MM.1S (cell line): ENCODE results near the gene ACTR3.

Experiments used
- DNase-seq: peaks from one replicate; pipeline ENCODE4 v3.0.0-alpha.2; 2015
- H2AFZ ChIP-seq: fragments of 300-600 bp; sonication (generic); 2 replicates; pipeline ENCODE4 v1.6.0; 2016; ENCODE audit warnings: antibody characterized with exemption, low read length
- H3F3A ChIP-seq: fragments of 300-600 bp; sonication (generic); 2 replicates; pipeline ENCODE4 v1.6.1; 2016; ENCODE audit warnings: mild to moderate bottlenecking, antibody characterized with exemption, low read length, moderate library complexity, mixed read lengths; ENCODE audit not compliant: insufficient read depth
- H3K27ac ChIP-seq: fragments of 300-600 bp; sonication (generic); 2 replicates; pipeline ENCODE4 v1.5.1; 2016; ENCODE audit warnings: mild to moderate bottlenecking, low read length
- H3K27me3 ChIP-seq: fragments of 300-600 bp; sonication (generic); replicated peaks from 2 replicates; pipeline ENCODE4 v1.6.0; 2016; ENCODE audit warnings: low read length; ENCODE audit not compliant: insufficient read depth
- H3K36me3 ChIP-seq: fragments of 300-600 bp; sonication (generic); replicated peaks from 2 replicates; pipeline ENCODE4 v1.6.1; 2016; ENCODE audit warnings: mild to moderate bottlenecking, low read length, mixed read lengths; ENCODE audit not compliant: insufficient read depth
- H3K4me1 ChIP-seq: fragments of 300-600 bp; sonication (generic); 2 replicates; pipeline ENCODE4 v1.6.1; 2016; ENCODE audit warnings: low read length, mixed read lengths
- H3K4me2 ChIP-seq: fragments of 300-600 bp; sonication (generic); 2 replicates; pipeline ENCODE4 v1.6.0; 2016; ENCODE audit warnings: low read depth, low read length
- H3K4me3 ChIP-seq: fragments of 300-600 bp; sonication (generic); 2 replicates; pipeline ENCODE4 v1.5.1; 2016; ENCODE audit warnings: low read length, mixed read lengths
- H3K79me2 ChIP-seq: fragments of 300-600 bp; sonication (generic); 2 replicates; pipeline ENCODE4 v1.6.1; 2016; ENCODE audit warnings: mixed run types, low read length, mixed read lengths
- H3K9ac ChIP-seq: fragments of 300-600 bp; sonication (generic); 2 replicates; pipeline ENCODE4 v1.6.1; 2016; ENCODE audit warnings: low read length, mixed read lengths
- H3K9me2 ChIP-seq: fragments of 300-600 bp; sonication (generic); replicated peaks from 2 replicates; pipeline ENCODE4 v1.6.1; 2016; ENCODE audit warnings: mild to moderate bottlenecking, low read length, mixed read lengths; ENCODE audit not compliant: insufficient read depth
- H3K9me3 ChIP-seq: fragments of 300-600 bp; sonication (generic); replicated peaks from 2 replicates; pipeline ENCODE4 v1.6.1; 2016; ENCODE audit warnings: mild to moderate bottlenecking, low read length, mixed read lengths; ENCODE audit not compliant: insufficient read depth
- H4K20me1 ChIP-seq: fragments of 300-600 bp; sonication (generic); 2 replicates; pipeline ENCODE4 v1.6.1; 2016; ENCODE audit warnings: mild to moderate bottlenecking, low read length, moderate library complexity, mixed read lengths; ENCODE audit not compliant: insufficient read depth
- EZH2 ChIP-seq: fragments of 300-600 bp; sonication (generic); optimal IDR thresholded peaks from 2 replicates; pipeline ENCODE3; 2017; ENCODE audit warnings: low read depth, mild to moderate bottlenecking, antibody characterized with exemption, low read length, mixed read lengths
- EZH2phosphoT487 ChIP-seq: fragments of 300-600 bp; sonication (generic); IDR thresholded peaks from 2 replicates; pipeline ENCODE4 v1.6.1; 2018; ENCODE audit warnings: antibody characterized with exemption, low read length
- TF ChIP-seq, protein P1 (sequence below): fragments of 300-600 bp; sonication (generic); IDR thresholded peaks from 2 replicates; pipeline ENCODE4 v1.5.1; 2016; ENCODE audit warnings: antibody characterized with exemption, low read length, mixed read lengths

Gene ACTR3

DNA sequence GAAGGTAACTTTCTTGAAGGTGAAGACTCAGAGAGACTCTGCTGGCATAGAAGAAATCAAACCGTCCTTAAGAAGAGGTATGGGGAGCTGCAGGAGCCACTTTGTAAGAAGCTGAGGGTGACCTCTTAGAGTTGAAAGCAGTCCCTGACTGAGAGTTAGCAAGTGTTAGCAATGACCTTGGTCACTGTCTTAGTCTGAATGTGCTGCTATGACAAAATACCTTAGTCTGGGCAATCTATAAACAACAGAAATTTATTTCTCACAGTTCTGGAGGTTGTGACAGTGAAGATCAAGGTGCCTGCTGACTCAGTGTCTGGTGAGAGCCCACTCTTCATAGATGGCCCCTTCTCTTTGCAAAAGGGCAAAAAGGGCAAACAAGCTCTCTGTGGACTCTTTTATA is 35.7 kb upstream of the ACTR3 start:
- TF ChIP-seq, protein P1, sequence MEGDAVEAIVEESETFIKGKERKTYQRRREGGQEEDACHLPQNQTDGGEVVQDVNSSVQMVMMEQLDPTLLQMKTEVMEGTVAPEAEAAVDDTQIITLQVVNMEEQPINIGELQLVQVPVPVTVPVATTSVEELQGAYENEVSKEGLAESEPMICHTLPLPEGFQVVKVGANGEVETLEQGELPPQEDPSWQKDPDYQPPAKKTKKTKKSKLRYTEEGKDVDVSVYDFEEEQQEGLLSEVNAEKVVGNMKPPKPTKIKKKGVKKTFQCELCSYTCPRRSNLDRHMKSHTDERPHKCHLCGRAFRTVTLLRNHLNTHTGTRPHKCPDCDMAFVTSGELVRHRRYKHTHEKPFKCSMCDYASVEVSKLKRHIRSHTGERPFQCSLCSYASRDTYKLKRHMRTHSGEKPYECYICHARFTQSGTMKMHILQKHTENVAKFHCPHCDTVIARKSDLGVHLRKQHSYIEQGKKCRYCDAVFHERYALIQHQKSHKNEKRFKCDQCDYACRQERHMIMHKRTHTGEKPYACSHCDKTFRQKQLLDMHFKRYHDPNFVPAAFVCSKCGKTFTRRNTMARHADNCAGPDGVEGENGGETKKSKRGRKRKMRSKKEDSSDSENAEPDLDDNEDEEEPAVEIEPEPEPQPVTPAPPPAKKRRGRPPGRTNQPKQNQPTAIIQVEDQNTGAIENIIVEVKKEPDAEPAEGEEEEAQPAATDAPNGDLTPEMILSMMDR = no peak
- TF ChIP-seq EZH2 (no peak), EZH2phosphoT487 (no peak)
- no peak for DNase-seq
- Histone ChIP-seq H3K36me3 (no peaks in the 10 kb centered on the region), H3K9me2 (no peaks in the 10 kb centered on the region), H3K9ac (no peak overlapping the region), H3K4me1 (no peaks in the 10 kb centered on the region), H3K4me2 (no peak overlapping the region), H3K79me2 (no peaks in the 10 kb centered on the region), H2AFZ (no peak overlapping the region), H4K20me1 (no peaks in the 10 kb centered on the region), H3K4me3 (no peak overlapping the region), H3K27ac (no peak overlapping the region), H3K9me3 (no peaks in the 10 kb centered on the region), H3K27me3 (no peaks in the 10 kb centered on the region), H3F3A (no peaks in the 10 kb centered on the region)

DNA sequence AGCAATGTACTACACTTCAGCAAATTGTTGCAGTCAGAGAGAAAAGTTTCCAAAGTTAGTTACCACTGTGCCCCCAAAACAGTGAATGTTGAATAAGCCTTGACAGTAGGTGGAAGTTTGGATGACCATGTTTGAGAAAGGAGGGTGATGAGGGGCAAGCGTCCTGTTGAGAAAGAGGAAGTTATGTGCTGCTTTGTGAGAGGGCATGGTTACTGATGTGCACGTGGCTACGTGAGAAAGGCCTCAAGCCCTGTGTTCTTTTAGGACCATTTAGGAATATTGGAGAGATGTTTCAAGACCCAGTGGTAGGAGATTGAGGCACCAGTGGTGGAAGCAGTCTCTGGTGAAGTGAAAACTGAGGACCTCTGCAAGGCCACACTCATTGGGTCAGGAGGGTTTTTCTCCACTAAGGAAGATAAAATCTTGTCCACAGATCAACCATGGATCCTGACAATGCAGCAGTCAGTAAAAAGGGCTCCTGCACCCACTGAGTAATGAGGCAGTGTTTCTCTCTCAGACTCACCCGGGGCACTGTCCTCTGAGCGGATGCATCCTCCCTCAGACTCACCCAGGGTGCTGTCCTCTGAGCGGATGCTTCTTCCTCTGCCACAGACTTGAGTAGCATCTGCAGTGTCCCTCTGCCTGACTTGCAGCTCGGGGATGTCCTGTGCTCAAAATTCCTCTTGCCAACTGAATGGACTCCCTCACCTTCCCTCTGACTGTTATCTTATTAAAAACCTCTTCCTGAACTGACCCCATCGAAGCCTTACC is 34.7 kb upstream of the ACTR3 start:
- H3K4me2 ChIP-seq = no peak overlapping the region
- no peaks in the 10 kb centered on the region for H3K36me3 ChIP-seq
- H3K9ac ChIP-seq = no peak overlapping the region
- no peaks in the 10 kb centered on the region for H3K4me1 ChIP-seq
- no peaks in the 10 kb centered on the region for H4K20me1 ChIP-seq
- no peak for DNase-seq
- no peaks in the 10 kb centered on the region for H3K9me2 ChIP-seq
- H3K27ac ChIP-seq = no peak overlapping the region
- H3K27me3 ChIP-seq = no peaks in the 10 kb centered on the region
- H3K9me3 ChIP-seq = no peaks in the 10 kb centered on the region
- H3F3A ChIP-seq = no peaks in the 10 kb centered on the region
- no peaks in the 10 kb centered on the region for H3K79me2 ChIP-seq
- H2AFZ ChIP-seq = no peak overlapping the region
- H3K4me3 ChIP-seq = no peak overlapping the region
- TF ChIP-seq EZH2 = no peak
- no peak for TF ChIP-seq EZH2phosphoT487
- TF ChIP-seq, protein P1 = no peak

DNA sequence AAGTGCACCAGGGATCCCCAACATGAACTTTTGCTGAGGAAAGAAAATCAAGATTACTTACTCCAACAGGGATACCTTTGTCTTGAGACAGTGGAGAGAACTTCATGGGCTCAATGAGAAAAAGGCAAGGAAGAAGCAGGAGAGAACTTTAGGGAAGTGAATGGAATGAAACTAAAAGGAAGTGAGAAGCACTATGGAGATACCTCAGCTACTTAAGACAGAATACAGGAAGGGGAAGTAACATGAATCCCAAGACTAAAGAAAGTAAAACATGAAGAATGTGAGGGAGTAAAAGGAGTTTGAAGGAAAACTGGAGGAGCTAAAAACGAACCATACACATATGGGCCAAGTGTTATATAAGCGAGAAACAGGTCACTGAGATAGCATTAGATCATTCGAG is 32.4 kb upstream of the ACTR3 start:
- Histone ChIP-seq H3F3A (no peaks in the 10 kb centered on the region), H3K27me3 (no peaks in the 10 kb centered on the region), H3K79me2 (no peaks in the 10 kb centered on the region), H3K4me3 (no peak overlapping the region), H2AFZ (no peak overlapping the region), H4K20me1 (no peaks in the 10 kb centered on the region), H3K36me3 (no peaks in the 10 kb centered on the region), H3K9me2 (no peaks in the 10 kb centered on the region), H3K4me2 (no peak overlapping the region), H3K27ac (no peak overlapping the region), H3K4me1 (no peaks in the 10 kb centered on the region), H3K9me3 (no peaks in the 10 kb centered on the region), H3K9ac (no peak overlapping the region)
- DNase-seq = no peak
- TF ChIP-seq EZH2phosphoT487 = no peak
- no peak for TF ChIP-seq EZH2
- TF ChIP-seq, protein P1 = no peak
